Fibroblast of skin of abdomen (primary cell): ENCODE results near the gene GALNT15.

Experiments
- DNase-seq: peaks from one replicate; pipeline ENCODE4 v3.0.0-alpha.2; 2013

GALNT15 gene

GRCh38 chr3:16187213-16187790 lies 12.8 kb downstream of the GALNT15 start:
- DNase-seq, result no peak

GRCh38 chr3:16188071-16188470 lies 13.6 kb downstream of the GALNT15 start:
- no peak for DNase-seq

- DNase-seq, result no peak
Measured at GRCh38 chr3:16189201-16189600, 14.7 kb downstream of the GALNT15 start.

- no peak for DNase-seq
Measured at GRCh38 chr3:16190704-16191103, 16.2 kb downstream of the GALNT15 start.

- DNase-seq, result no peak
Measured at GRCh38 chr3:16191591-16191990, 17.1 kb downstream of the GALNT15 start.

- no peak for DNase-seq
Measured at GRCh38 chr3:16192176-16192811, 17.8 kb downstream of the GALNT15 start.

GRCh38 chr3:16198427-16198826 lies 23.9 kb downstream of the GALNT15 start:
- no peak for DNase-seq

GRCh38 chr3:16199769-16200168 lies 25.3 kb downstream of the GALNT15 start:
- no peak for DNase-seq

- DNase-seq, result no peak
Measured at GRCh38 chr3:16200411-16200810, 25.9 kb downstream of the GALNT15 start.

GRCh38 chr3:16203031-16203430 lies 28.6 kb downstream of the GALNT15 start:
- peak; percentile 44 for DNase-seq

GRCh38 chr3:16203671-16204629 lies 29.5 kb downstream of the GALNT15 start:
- no peak for DNase-seq

- no peak for DNase-seq
Measured at GRCh38 chr3:16204751-16205150, 30.3 kb downstream of the GALNT15 start.

- DNase-seq, result peak; percentile 82
Measured at GRCh38 chr3:16205156-16205870, 30.8 kb downstream of the GALNT15 start.

GRCh38 chr3:16207031-16207430 lies 32.6 kb downstream of the GALNT15 start:
- DNase-seq, result no peak

GRCh38 chr3:16211176-16211904 lies 36.9 kb downstream of the GALNT15 start:
- no peak for DNase-seq

GRCh38 chr3:16214366-16214765 lies 39.9 kb downstream of the GALNT15 start:
- DNase-seq, result no peak

- no peak for DNase-seq
Measured at GRCh38 chr3:16216373-16216935, 42.0 kb downstream of the GALNT15 start.

- DNase-seq, result no peak
Measured at GRCh38 chr3:16219777-16220176, 45.3 kb downstream of the GALNT15 start.

GRCh38 chr3:16221990-16222389 lies 47.5 kb downstream of the GALNT15 start:
- no peak for DNase-seq

GRCh38 chr3:16222547-16222946 lies 48.1 kb downstream of the GALNT15 start:
- DNase-seq, result no peak

- no peak for DNase-seq
Measured at GRCh38 chr3:16224325-16224724, 49.8 kb downstream of the GALNT15 start.

GRCh38 chr3:16227566-16227965 lies 53.1 kb downstream of the GALNT15 start:
- no peak for DNase-seq
